Measurements from ENCODE around the gene ARHGAP44.

- TF ChIP-seq, protein P1, sequence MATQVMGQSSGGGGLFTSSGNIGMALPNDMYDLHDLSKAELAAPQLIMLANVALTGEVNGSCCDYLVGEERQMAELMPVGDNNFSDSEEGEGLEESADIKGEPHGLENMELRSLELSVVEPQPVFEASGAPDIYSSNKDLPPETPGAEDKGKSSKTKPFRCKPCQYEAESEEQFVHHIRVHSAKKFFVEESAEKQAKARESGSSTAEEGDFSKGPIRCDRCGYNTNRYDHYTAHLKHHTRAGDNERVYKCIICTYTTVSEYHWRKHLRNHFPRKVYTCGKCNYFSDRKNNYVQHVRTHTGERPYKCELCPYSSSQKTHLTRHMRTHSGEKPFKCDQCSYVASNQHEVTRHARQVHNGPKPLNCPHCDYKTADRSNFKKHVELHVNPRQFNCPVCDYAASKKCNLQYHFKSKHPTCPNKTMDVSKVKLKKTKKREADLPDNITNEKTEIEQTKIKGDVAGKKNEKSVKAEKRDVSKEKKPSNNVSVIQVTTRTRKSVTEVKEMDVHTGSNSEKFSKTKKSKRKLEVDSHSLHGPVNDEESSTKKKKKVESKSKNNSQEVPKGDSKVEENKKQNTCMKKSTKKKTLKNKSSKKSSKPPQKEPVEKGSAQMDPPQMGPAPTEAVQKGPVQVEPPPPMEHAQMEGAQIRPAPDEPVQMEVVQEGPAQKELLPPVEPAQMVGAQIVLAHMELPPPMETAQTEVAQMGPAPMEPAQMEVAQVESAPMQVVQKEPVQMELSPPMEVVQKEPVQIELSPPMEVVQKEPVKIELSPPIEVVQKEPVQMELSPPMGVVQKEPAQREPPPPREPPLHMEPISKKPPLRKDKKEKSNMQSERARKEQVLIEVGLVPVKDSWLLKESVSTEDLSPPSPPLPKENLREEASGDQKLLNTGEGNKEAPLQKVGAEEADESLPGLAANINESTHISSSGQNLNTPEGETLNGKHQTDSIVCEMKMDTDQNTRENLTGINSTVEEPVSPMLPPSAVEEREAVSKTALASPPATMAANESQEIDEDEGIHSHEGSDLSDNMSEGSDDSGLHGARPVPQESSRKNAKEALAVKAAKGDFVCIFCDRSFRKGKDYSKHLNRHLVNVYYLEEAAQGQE (tag by site-specific recombination; IDR thresholded peaks at IDR 0.05) = no peak
- TF ChIP-seq ZNF214 (tag by site-specific recombination; IDR thresholded peaks at IDR 0.05; ENCODE audit: borderline replicate concordance) (no peak), CTCF (tag by site-specific recombination; IDR thresholded peaks at IDR 0.05) (no peak), ZNF184 (tag by site-specific recombination; IDR thresholded peaks at IDR 0.05) (no peak), TRIM28 (IDR thresholded peaks at IDR 0.05; ENCODE audit: borderline replicate concordance, low read length) (no peak)
These were observed 178.7 kb downstream of the ARHGAP44 start for GRCh38 chr17:12967962-12968361.

Measured in HEK293 (cell line).